ENCODE results near the gene SERPINA5. TPM values are rescaled to one million over a fixed set of nuclear protein-coding genes. Genes with fewer than 3 reads are reported as not detected.

SERPINA5 gene
- total RNA-seq, 1 experiment from 2014 or later: 0.49 TPM

DNA sequence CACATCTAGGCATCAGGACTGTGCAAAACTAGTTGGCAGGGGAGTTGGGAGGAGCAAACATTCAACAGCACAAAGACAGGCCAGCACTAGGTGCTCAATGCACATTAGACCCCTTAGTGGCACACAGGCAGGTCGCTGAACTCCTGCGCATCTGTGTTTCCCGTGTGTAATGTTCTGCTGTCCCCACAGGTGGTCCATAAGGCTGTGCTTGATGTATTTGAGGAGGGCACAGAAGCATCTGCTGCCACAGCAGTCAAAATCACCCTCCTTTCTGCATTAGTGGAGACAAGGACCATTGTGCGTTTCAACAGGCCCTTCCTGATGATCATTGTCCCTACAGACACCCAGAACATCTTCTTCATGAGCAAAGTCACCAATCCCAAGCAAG is 42.2 kb downstream of the SERPINA5 start:
- Histone ChIP-seq H3K4me1 (ENCODE audit: control insufficient read depth, insufficient read depth, low read length) (no peaks in the 10 kb centered on the region), H3K4me3 (ENCODE audit: low read depth in 2 of 2, low read length in 2 of 2) (no peak overlapping the region), H3K27ac (ENCODE audit: low read length) (no peak overlapping the region), H3K27me3 (ENCODE audit: control insufficient read depth, insufficient read depth, low read length) (no peaks in the 10 kb centered on the region), H3K36me3 (ENCODE audit: control insufficient read depth, insufficient read depth, low read length) (no peaks in the 10 kb centered on the region), H3K9me3 (ENCODE audit: control insufficient read depth, insufficient read depth, low read depth, low read length) (no peaks in the 10 kb centered on the region)
- in situ Hi-C loops (cut with HindIII; ENCODE audit: low pct_unique_long_range_greater_than_20kb, low sequenced_read_pairs) (no loop called here), intact Hi-C loops (cut with micrococcal nuclease; ENCODE audit: unreplicated experiment) (no loop called here)
- ChIA-PET POLR2A (no interaction called here), CTCF (no interaction called here)
- DNase-seq (ENCODE audit: low read depth, low spot score) (no peak), ATAC-seq (no peak)
- TF ChIP-seq SIN3A (IDR thresholded peaks at IDR 0.05; ENCODE audit: borderline replicate concordance, insufficient read depth, low read depth, low read length) (no peak), POLR2AphosphoS5 (IDR thresholded peaks at IDR 0.05; ENCODE audit: low read depth, low read length) (no peak), TCF7L2 (IDR thresholded peaks at IDR 0.05; ENCODE audit: low read depth, low read length) (no peak)
- TF ChIP-seq, protein P1, sequence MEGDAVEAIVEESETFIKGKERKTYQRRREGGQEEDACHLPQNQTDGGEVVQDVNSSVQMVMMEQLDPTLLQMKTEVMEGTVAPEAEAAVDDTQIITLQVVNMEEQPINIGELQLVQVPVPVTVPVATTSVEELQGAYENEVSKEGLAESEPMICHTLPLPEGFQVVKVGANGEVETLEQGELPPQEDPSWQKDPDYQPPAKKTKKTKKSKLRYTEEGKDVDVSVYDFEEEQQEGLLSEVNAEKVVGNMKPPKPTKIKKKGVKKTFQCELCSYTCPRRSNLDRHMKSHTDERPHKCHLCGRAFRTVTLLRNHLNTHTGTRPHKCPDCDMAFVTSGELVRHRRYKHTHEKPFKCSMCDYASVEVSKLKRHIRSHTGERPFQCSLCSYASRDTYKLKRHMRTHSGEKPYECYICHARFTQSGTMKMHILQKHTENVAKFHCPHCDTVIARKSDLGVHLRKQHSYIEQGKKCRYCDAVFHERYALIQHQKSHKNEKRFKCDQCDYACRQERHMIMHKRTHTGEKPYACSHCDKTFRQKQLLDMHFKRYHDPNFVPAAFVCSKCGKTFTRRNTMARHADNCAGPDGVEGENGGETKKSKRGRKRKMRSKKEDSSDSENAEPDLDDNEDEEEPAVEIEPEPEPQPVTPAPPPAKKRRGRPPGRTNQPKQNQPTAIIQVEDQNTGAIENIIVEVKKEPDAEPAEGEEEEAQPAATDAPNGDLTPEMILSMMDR (IDR thresholded peaks at IDR 0.05): no peak
- TF ChIP-seq, protein P2, sequence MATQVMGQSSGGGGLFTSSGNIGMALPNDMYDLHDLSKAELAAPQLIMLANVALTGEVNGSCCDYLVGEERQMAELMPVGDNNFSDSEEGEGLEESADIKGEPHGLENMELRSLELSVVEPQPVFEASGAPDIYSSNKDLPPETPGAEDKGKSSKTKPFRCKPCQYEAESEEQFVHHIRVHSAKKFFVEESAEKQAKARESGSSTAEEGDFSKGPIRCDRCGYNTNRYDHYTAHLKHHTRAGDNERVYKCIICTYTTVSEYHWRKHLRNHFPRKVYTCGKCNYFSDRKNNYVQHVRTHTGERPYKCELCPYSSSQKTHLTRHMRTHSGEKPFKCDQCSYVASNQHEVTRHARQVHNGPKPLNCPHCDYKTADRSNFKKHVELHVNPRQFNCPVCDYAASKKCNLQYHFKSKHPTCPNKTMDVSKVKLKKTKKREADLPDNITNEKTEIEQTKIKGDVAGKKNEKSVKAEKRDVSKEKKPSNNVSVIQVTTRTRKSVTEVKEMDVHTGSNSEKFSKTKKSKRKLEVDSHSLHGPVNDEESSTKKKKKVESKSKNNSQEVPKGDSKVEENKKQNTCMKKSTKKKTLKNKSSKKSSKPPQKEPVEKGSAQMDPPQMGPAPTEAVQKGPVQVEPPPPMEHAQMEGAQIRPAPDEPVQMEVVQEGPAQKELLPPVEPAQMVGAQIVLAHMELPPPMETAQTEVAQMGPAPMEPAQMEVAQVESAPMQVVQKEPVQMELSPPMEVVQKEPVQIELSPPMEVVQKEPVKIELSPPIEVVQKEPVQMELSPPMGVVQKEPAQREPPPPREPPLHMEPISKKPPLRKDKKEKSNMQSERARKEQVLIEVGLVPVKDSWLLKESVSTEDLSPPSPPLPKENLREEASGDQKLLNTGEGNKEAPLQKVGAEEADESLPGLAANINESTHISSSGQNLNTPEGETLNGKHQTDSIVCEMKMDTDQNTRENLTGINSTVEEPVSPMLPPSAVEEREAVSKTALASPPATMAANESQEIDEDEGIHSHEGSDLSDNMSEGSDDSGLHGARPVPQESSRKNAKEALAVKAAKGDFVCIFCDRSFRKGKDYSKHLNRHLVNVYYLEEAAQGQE (IDR thresholded peaks at IDR 0.05; ENCODE audit: insufficient read depth in 1 of 2, low read depth in 2 of 2, low read length in 1 of 2): no peak
- no TSS peak for BruUV-seq (replicated peaks)

DNA sequence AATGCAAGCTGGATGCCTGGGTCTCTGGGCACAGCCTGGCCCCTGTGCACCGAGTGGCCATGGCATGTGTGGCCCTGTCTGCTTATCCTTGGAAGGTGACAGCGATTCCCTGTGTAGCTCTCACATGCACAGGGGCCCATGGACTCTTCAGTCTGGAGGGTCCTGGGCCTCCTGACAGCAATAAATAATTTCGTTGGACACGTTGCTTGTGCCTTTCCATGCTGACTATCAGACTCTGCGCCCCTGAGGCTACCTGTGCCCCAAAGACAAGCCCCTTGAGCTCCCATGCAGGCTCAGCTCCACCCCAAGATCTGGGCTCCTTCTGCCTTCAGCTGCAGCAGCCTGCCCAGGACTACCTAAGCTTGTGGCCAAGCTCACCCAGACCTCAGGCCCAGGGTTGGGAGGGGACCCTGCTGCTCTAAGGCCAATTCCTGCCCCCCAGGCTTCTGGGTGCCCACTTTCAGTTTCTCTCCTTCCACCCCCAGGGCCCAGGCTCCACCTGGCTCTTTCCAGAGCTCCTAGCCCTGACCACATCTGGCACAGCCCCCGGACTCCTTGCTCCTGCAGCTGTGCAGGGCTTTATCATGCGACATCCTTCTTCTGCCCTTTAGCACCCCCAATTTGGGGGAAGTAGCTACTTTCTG is 42.8 kb downstream of the SERPINA5 start:
- no peaks in the 10 kb centered on the region for H3K36me3 ChIP-seq (ENCODE audit: control insufficient read depth, insufficient read depth, low read length)
- ATAC-seq (no peak), DNase-seq (ENCODE audit: low read depth, low spot score) (no peak)
- no peaks in the 10 kb centered on the region for H3K9me3 ChIP-seq (ENCODE audit: control insufficient read depth, insufficient read depth, low read depth, low read length)
- BruUV-seq (replicated peaks): no TSS peak
- in situ Hi-C loops (cut with HindIII; ENCODE audit: low pct_unique_long_range_greater_than_20kb, low sequenced_read_pairs) (no loop called here), intact Hi-C loops (cut with micrococcal nuclease; ENCODE audit: unreplicated experiment) (no loop called here)
- TF ChIP-seq, protein P2 (IDR thresholded peaks at IDR 0.05; ENCODE audit: insufficient read depth in 1 of 2, low read depth in 2 of 2, low read length in 1 of 2): no peak
- TF ChIP-seq POLR2AphosphoS5 (IDR thresholded peaks at IDR 0.05; ENCODE audit: low read depth, low read length): no peak
- TF ChIP-seq TCF7L2 (IDR thresholded peaks at IDR 0.05; ENCODE audit: low read depth, low read length): no peak
- TF ChIP-seq SIN3A (IDR thresholded peaks at IDR 0.05; ENCODE audit: borderline replicate concordance, insufficient read depth, low read depth, low read length): no peak
- TF ChIP-seq, protein P1 (IDR thresholded peaks at IDR 0.05): no peak
- H3K4me3 ChIP-seq (ENCODE audit: low read depth in 2 of 2, low read length in 2 of 2): no peak overlapping the region
- ChIA-PET POLR2A (no interaction called here), CTCF (no interaction called here)
- no peaks in the 10 kb centered on the region for H3K4me1 ChIP-seq (ENCODE audit: control insufficient read depth, insufficient read depth, low read length)
- H3K27ac ChIP-seq (ENCODE audit: low read length): no peak overlapping the region
- H3K27me3 ChIP-seq (ENCODE audit: control insufficient read depth, insufficient read depth, low read length): no peaks in the 10 kb centered on the region
